ENCODE measurements around the gene COL4A2. TPM values are rescaled to one million over a fixed set of nuclear protein-coding genes. Genes with fewer than 3 reads are reported as not detected.

COL4A2 gene
- total RNA-seq, 1 donor from 2014 or later = 511 TPM

- peaks cover 13 to 25% (median 15%) of the 10 kb centered on the region in 3 donors for H3K4me1 ChIP-seq (ENCODE audit: control insufficient read depth in 3 of 3, insufficient read depth in 3 of 3, low read length in 3 of 3)
- H3K36me3 ChIP-seq (ENCODE audit: control insufficient read depth in 3 of 3, insufficient read depth in 3 of 3, low read length in 3 of 3) = peaks cover 0 to 5% (median 2%) of the 10 kb centered on the region in 3 donors
- H3K9me3 ChIP-seq (ENCODE audit: control insufficient read depth in 3 of 3, low read length in 3 of 3) = no peaks in the 10 kb centered on the region
- no peaks in the 10 kb centered on the region for H3K27me3 ChIP-seq (ENCODE audit: control insufficient read depth in 3 of 3, insufficient read depth in 3 of 3, low read length in 3 of 3)
- peak overlapping the region in 1 of 3 donors; percentile 7 for H3K4me3 ChIP-seq (ENCODE audit: low read length in 3 of 3)
- H3K9ac ChIP-seq (ENCODE audit: low read depth in 1 of 3, low read length in 3 of 3) = no peak overlapping the region
- H3K27ac ChIP-seq (ENCODE audit: low read depth, low read length) = no peak overlapping the region
These were observed 20.0 kb upstream of the COL4A2 start for GRCh38 chr13:110286833-110287819.

DNA sequence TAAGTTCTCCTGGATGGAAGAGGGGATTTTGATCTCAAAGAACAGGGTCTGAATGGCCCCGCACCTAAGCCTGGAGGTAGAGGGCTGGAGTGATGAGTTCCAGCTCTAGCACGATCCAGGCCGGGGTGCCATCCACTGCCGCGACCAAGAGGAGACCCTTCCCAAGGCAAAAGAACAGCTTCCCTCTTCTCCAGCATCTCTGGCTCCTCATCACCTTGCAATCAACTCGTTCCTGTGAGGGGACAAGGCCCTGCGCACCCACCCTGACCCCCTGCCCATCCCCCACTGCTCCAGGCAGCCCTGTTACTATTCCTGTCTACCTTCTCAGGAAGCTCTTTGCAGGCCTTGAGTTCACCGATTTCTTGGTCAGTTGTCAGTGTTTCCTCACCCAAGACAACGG, 17.9 kb upstream of the COL4A2 start:
- H3K27ac ChIP-seq (ENCODE audit: low read depth, low read length) = no peak overlapping the region
- no peaks in the 10 kb centered on the region for H3K27me3 ChIP-seq (ENCODE audit: control insufficient read depth in 3 of 3, insufficient read depth in 3 of 3, low read length in 3 of 3)
- no peak overlapping the region for H3K4me3 ChIP-seq (ENCODE audit: low read length in 3 of 3)
- peaks cover 6 to 24% (median 15%) of the 10 kb centered on the region in 3 donors for H3K4me1 ChIP-seq (ENCODE audit: control insufficient read depth in 3 of 3, insufficient read depth in 3 of 3, low read length in 3 of 3)
- peaks cover 0 to 5% (median 0%) of the 10 kb centered on the region in 3 donors for H3K36me3 ChIP-seq (ENCODE audit: control insufficient read depth in 3 of 3, insufficient read depth in 3 of 3, low read length in 3 of 3)
- H3K9ac ChIP-seq (ENCODE audit: low read depth in 1 of 3, low read length in 3 of 3) = no peak overlapping the region
- H3K9me3 ChIP-seq (ENCODE audit: control insufficient read depth in 3 of 3, low read length in 3 of 3) = no peaks in the 10 kb centered on the region

- peaks cover 6 to 24% (median 13%) of the 10 kb centered on the region in 3 donors for H3K4me1 ChIP-seq (ENCODE audit: control insufficient read depth in 3 of 3, insufficient read depth in 3 of 3, low read length in 3 of 3)
- no peaks in the 10 kb centered on the region for H3K9me3 ChIP-seq (ENCODE audit: control insufficient read depth in 3 of 3, low read length in 3 of 3)
- H3K27ac ChIP-seq (ENCODE audit: low read depth, low read length) = no peak overlapping the region
- no peak overlapping the region for H3K4me3 ChIP-seq (ENCODE audit: low read length in 3 of 3)
- H3K27me3 ChIP-seq (ENCODE audit: control insufficient read depth in 3 of 3, insufficient read depth in 3 of 3, low read length in 3 of 3) = peaks cover 0 to 2% (median 0%) of the 10 kb centered on the region in 3 donors
- H3K9ac ChIP-seq (ENCODE audit: low read depth in 1 of 3, low read length in 3 of 3) = no peak overlapping the region
- H3K36me3 ChIP-seq (ENCODE audit: control insufficient read depth in 3 of 3, insufficient read depth in 3 of 3, low read length in 3 of 3) = peaks cover 0 to 5% (median 0%) of the 10 kb centered on the region in 3 donors
These were observed 17.4 kb upstream of the COL4A2 start for GRCh38 chr13:110289661-110290060.

- peaks cover 0 to 5% (median 0%) of the 10 kb centered on the region in 3 donors for H3K36me3 ChIP-seq (ENCODE audit: control insufficient read depth in 3 of 3, insufficient read depth in 3 of 3, low read length in 3 of 3)
- no peaks in the 10 kb centered on the region for H3K9me3 ChIP-seq (ENCODE audit: control insufficient read depth in 3 of 3, low read length in 3 of 3)
- H3K4me1 ChIP-seq (ENCODE audit: control insufficient read depth in 3 of 3, insufficient read depth in 3 of 3, low read length in 3 of 3) = peaks cover 6 to 24% (median 10%) of the 10 kb centered on the region in 3 donors
- no peak overlapping the region for H3K9ac ChIP-seq (ENCODE audit: low read depth in 1 of 3, low read length in 3 of 3)
- H3K4me3 ChIP-seq (ENCODE audit: low read length in 3 of 3) = no peak overlapping the region
- H3K27ac ChIP-seq (ENCODE audit: low read depth, low read length) = no peak overlapping the region
- H3K27me3 ChIP-seq (ENCODE audit: control insufficient read depth in 3 of 3, insufficient read depth in 3 of 3, low read length in 3 of 3) = peaks cover 0 to 2% (median 0%) of the 10 kb centered on the region in 3 donors
These were observed 16.9 kb upstream of the COL4A2 start for GRCh38 chr13:110290153-110290552.

DNA sequence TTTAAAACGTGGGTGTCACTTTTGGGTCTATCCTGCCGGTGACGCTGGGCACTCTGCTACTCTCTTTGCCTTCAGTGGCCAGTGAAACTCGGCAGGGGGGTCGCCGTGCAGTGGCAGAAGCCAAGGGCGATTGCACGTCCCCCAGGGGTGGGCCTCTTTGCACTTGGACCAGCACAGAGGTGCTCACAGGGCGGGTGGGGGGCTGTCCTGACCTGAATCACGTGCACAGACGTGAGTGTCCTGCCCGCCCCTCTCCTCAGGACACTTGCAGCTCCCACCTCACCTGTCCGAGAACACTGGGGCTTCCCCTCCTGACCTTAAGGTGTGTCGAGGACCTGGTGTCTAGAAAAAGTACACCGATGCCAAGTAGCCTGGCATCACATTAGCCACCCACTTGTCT, 16.3 kb upstream of the COL4A2 start:
- Histone ChIP-seq H3K9ac (ENCODE audit: low read depth in 1 of 3, low read length in 3 of 3) (no peak overlapping the region), H3K27ac (ENCODE audit: low read depth, low read length) (no peak overlapping the region), H3K36me3 (ENCODE audit: control insufficient read depth in 3 of 3, insufficient read depth in 3 of 3, low read length in 3 of 3) (peaks cover 0 to 5% (median 0%) of the 10 kb centered on the region in 3 donors), H3K4me1 (ENCODE audit: control insufficient read depth in 3 of 3, insufficient read depth in 3 of 3, low read length in 3 of 3) (peaks cover 6 to 23% (median 6%) of the 10 kb centered on the region in 3 donors), H3K27me3 (ENCODE audit: control insufficient read depth in 3 of 3, insufficient read depth in 3 of 3, low read length in 3 of 3) (peaks cover 0 to 2% (median 0%) of the 10 kb centered on the region in 3 donors), H3K9me3 (ENCODE audit: control insufficient read depth in 3 of 3, low read length in 3 of 3) (no peaks in the 10 kb centered on the region), H3K4me3 (ENCODE audit: low read length in 3 of 3) (no peak overlapping the region)

DNA sequence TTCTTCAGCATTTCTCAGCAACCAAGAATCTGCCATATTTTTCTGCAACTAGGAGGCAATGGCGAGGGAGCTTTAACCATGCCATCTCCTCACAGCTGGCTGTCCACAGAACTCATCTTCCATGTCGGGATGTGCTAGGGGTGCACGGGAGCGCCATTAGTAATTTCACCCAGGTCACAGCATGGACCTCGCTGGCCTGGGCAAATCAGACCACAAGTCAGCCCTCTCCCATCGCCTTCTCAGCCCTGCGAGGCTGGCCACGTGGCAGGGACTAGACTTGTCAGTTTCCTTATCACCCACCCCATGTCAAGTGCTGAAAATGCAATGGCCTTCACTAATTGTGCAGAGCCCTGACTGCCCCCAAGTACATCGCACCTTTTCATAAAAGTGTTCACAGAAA, 15.8 kb upstream of the COL4A2 start:
- no peak overlapping the region for H3K4me3 ChIP-seq (ENCODE audit: low read length in 3 of 3)
- peaks cover 1 to 18% (median 6%) of the 10 kb centered on the region in 3 donors for H3K4me1 ChIP-seq (ENCODE audit: control insufficient read depth in 3 of 3, insufficient read depth in 3 of 3, low read length in 3 of 3)
- H3K36me3 ChIP-seq (ENCODE audit: control insufficient read depth in 3 of 3, insufficient read depth in 3 of 3, low read length in 3 of 3) = peaks cover 0 to 5% (median 0%) of the 10 kb centered on the region in 3 donors
- H3K9ac ChIP-seq (ENCODE audit: low read depth in 1 of 3, low read length in 3 of 3) = no peak overlapping the region
- peaks cover 0 to 2% (median 0%) of the 10 kb centered on the region in 3 donors for H3K27me3 ChIP-seq (ENCODE audit: control insufficient read depth in 3 of 3, insufficient read depth in 3 of 3, low read length in 3 of 3)
- no peaks in the 10 kb centered on the region for H3K9me3 ChIP-seq (ENCODE audit: control insufficient read depth in 3 of 3, low read length in 3 of 3)
- H3K27ac ChIP-seq (ENCODE audit: low read depth, low read length) = no peak overlapping the region

GRCh38 chr13:110293037-110293436, 14.0 kb upstream of the COL4A2 start:
- no peak overlapping the region for H3K9ac ChIP-seq (ENCODE audit: low read depth in 1 of 3, low read length in 3 of 3)
- no peak overlapping the region for H3K4me3 ChIP-seq (ENCODE audit: low read length in 3 of 3)
- H3K36me3 ChIP-seq (ENCODE audit: control insufficient read depth in 3 of 3, insufficient read depth in 3 of 3, low read length in 3 of 3) = peaks cover 0 to 5% (median 0%) of the 10 kb centered on the region in 3 donors
- H3K4me1 ChIP-seq (ENCODE audit: control insufficient read depth in 3 of 3, insufficient read depth in 3 of 3, low read length in 3 of 3) = peaks cover 0 to 9% (median 0%) of the 10 kb centered on the region in 3 donors
- H3K27ac ChIP-seq (ENCODE audit: low read depth, low read length) = no peak overlapping the region
- no peaks in the 10 kb centered on the region for H3K9me3 ChIP-seq (ENCODE audit: control insufficient read depth in 3 of 3, low read length in 3 of 3)
- peaks cover 0 to 6% (median 2%) of the 10 kb centered on the region in 3 donors for H3K27me3 ChIP-seq (ENCODE audit: control insufficient read depth in 3 of 3, insufficient read depth in 3 of 3, low read length in 3 of 3)

- Histone ChIP-seq H3K27ac (ENCODE audit: low read depth, low read length) (no peak overlapping the region), H3K4me1 (ENCODE audit: control insufficient read depth in 3 of 3, insufficient read depth in 3 of 3, low read length in 3 of 3) (peaks cover 2 to 13% (median 2%) of the 10 kb centered on the region in 3 donors), H3K9me3 (ENCODE audit: control insufficient read depth in 3 of 3, low read length in 3 of 3) (no peaks in the 10 kb centered on the region)
These were observed 13.4 kb upstream of the COL4A2 start for GRCh38 chr13:110293649-110294048.

DNA sequence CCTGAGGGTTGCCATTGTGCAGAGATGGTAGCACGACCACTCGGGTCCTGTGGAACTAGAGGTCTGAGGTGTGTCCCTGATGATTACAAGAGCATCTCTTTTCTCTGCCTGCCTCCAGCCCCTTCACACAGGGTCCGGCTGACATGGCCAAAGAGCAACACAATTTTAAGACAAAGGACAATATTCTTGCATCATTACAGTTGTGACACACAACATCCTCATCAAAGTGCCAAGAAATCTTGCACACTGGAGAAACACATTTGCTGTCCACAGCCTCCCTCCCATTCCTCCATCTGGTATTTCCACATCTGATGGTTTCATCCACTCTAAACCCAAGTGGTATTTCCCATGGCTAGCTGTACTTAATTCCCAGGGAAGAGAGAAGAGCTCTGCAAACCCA, 12.9 kb upstream of the COL4A2 start:
- H3K27ac ChIP-seq (ENCODE audit: low read depth, low read length) = no peak overlapping the region
- H3K4me1 ChIP-seq (ENCODE audit: control insufficient read depth in 3 of 3, insufficient read depth in 3 of 3, low read length in 3 of 3) = peaks cover 6 to 18% (median 7%) of the 10 kb centered on the region in 3 donors
- no peaks in the 10 kb centered on the region for H3K9me3 ChIP-seq (ENCODE audit: control insufficient read depth in 3 of 3, low read length in 3 of 3)
- peaks cover 0 to 10% (median 8%) of the 10 kb centered on the region in 3 donors for H3K27me3 ChIP-seq (ENCODE audit: control insufficient read depth in 3 of 3, insufficient read depth in 3 of 3, low read length in 3 of 3)
- H3K36me3 ChIP-seq (ENCODE audit: control insufficient read depth in 3 of 3, insufficient read depth in 3 of 3, low read length in 3 of 3) = peaks cover 0 to 5% (median 0%) of the 10 kb centered on the region in 3 donors
- no peak overlapping the region for H3K4me3 ChIP-seq (ENCODE audit: low read length in 3 of 3)
- no peak overlapping the region for H3K9ac ChIP-seq (ENCODE audit: low read depth in 1 of 3, low read length in 3 of 3)

More at GRCh38 chr13:110293649-110294048, 13.4 kb upstream of the COL4A2 start:
- H3K27me3 ChIP-seq (ENCODE audit: control insufficient read depth in 3 of 3, insufficient read depth in 3 of 3, low read length in 3 of 3) = peaks cover 0 to 10% (median 3%) of the 10 kb centered on the region in 3 donors
- H3K36me3 ChIP-seq (ENCODE audit: control insufficient read depth in 3 of 3, insufficient read depth in 3 of 3, low read length in 3 of 3) = peaks cover 0 to 5% (median 0%) of the 10 kb centered on the region in 3 donors
- H3K4me3 ChIP-seq (ENCODE audit: low read length in 3 of 3) = no peak overlapping the region
- no peak overlapping the region for H3K9ac ChIP-seq (ENCODE audit: low read depth in 1 of 3, low read length in 3 of 3)

GRCh38 chr13:110294622-110295021, 12.5 kb upstream of the COL4A2 start:
- Histone ChIP-seq H3K4me1 (ENCODE audit: control insufficient read depth in 3 of 3, insufficient read depth in 3 of 3, low read length in 3 of 3) (peaks cover 10 to 20% (median 11%) of the 10 kb centered on the region in 3 donors), H3K27ac (ENCODE audit: low read depth, low read length) (no peak overlapping the region), H3K4me3 (ENCODE audit: low read length in 3 of 3) (no peak overlapping the region), H3K9ac (ENCODE audit: low read depth in 1 of 3, low read length in 3 of 3) (no peak overlapping the region), H3K36me3 (ENCODE audit: control insufficient read depth in 3 of 3, insufficient read depth in 3 of 3, low read length in 3 of 3) (peaks cover 0 to under 1% (median 0%) of the 10 kb centered on the region in 3 donors), H3K27me3 (ENCODE audit: control insufficient read depth in 3 of 3, insufficient read depth in 3 of 3, low read length in 3 of 3) (peaks cover 0 to 12% (median 10%) of the 10 kb centered on the region in 3 donors), H3K9me3 (ENCODE audit: control insufficient read depth in 3 of 3, low read length in 3 of 3) (no peaks in the 10 kb centered on the region)

All from skeletal muscle tissue (tissue), 4 donors.